DMS153 treated with DMSO at 0.1 percent for 48 hours (cell line): ENCODE data around the gene HBD.
"Not testable (repeated sequence)": the region's sequence is repeated elsewhere in the genome, so short reads cannot be mapped to it uniquely, and the experiment has no call there.

Experiments used
- DNase-seq: peaks from one replicate; lab custom pipeline; 2025; ENCODE audit not compliant: unreplicated experiment; lab: John Stamatoyannopoulos, UW

Gene HBD

GRCh38 chr11:5234381-5234834 lies at the start of gene HBD:
HBD (minus strand) TSS chr11:5234483; CDS start chr11:5234433, 50 bp downstream.
- DNase-seq = no peak

GRCh38 chr11:5283882-5284281 lies 49.6 kb upstream of the HBD start:
- no peak for DNase-seq

GRCh38 chr11:5283086-5283485 lies 48.8 kb upstream of the HBD start:
- no peak for DNase-seq

- DNase-seq = no peak
Measured at GRCh38 chr11:5282628-5283027, 48.3 kb upstream of the HBD start.

- no peak for DNase-seq
Measured at GRCh38 chr11:5281596-5281995, 47.3 kb upstream of the HBD start.

- DNase-seq = no peak
Measured at GRCh38 chr11:5280582-5281102, 46.4 kb upstream of the HBD start.

GRCh38 chr11:5279471-5280090 lies 45.3 kb upstream of the HBD start:
- DNase-seq = no peak

- DNase-seq = no peak
Measured at GRCh38 chr11:5277807-5278382, 43.6 kb upstream of the HBD start.

GRCh38 chr11:5276697-5277096 lies 42.4 kb upstream of the HBD start:
- no peak for DNase-seq

- no peak for DNase-seq
Measured at GRCh38 chr11:5275369-5276110, 41.3 kb upstream of the HBD start.

GRCh38 chr11:5274395-5274794 lies 40.1 kb upstream of the HBD start:
- no peak for DNase-seq

GRCh38 chr11:5272395-5273017 lies 38.2 kb upstream of the HBD start:
- no peak for DNase-seq

- DNase-seq = no peak
Measured at GRCh38 chr11:5269715-5270147, 35.4 kb upstream of the HBD start, which contains the start of gene HBE1. HBE1 (minus strand) TSS chr11:5269945; CDS start chr11:5269890, 55 bp downstream.

GRCh38 chr11:5267033-5267563 lies 32.8 kb upstream of the HBD start:
- DNase-seq = no peak

- DNase-seq = no peak
Measured at GRCh38 chr11:5266609-5267008, 32.3 kb upstream of the HBD start.

GRCh38 chr11:5265832-5266231 lies 31.5 kb upstream of the HBD start:
- no peak for DNase-seq

- no peak for DNase-seq
Measured at GRCh38 chr11:5258543-5259262, 24.4 kb upstream of the HBD start.

- no peak for DNase-seq
Measured at GRCh38 chr11:5257296-5257695, 23.0 kb upstream of the HBD start.

GRCh38 chr11:5254646-5255413 lies 20.5 kb upstream of the HBD start, which contains the start of gene HBG2:
HBG2 (minus strand) TSS chr11:5254781; CDS start chr11:5254728, 53 bp downstream.
- not testable (repeated sequence) for DNase-seq

GRCh38 chr11:5254023-5254422 lies 19.7 kb upstream of the HBD start:
- not testable (repeated sequence) for DNase-seq
